Keratinocyte (primary cell): ENCODE results near the gene OPRD1. TPM values are rescaled to one million over a fixed set of nuclear protein-coding genes. Genes with fewer than 3 reads are reported as not detected.
A peak's percentile ranks its signal among the peaks of the same experiment; 100 is the strongest.
"Not testable (repeated sequence)": the region's sequence is repeated elsewhere in the genome, so short reads cannot be mapped to it uniquely, and the experiment has no call there.

Experiments
- DNase-seq: peaks from one replicate; pipeline ENCODE4 v3.0.0-alpha.2; 2011; ENCODE audit warnings: low read depth, missing footprints, low spot score
- FAIRE-seq: peaks from 2 replicates; lab custom pipeline; 2011; peaks lifted over from hg19 to GRCh38; lab: Jason Lieb, UNC
- H2AFZ ChIP-seq: 2 replicates; pipeline ENCODE4 v1.6.0; 2012; ENCODE audit warnings: low read length, control low read depth, inconsistent platforms; ENCODE audit not compliant: control insufficient read depth
- H3K27ac ChIP-seq: 2 replicates; pipeline ENCODE4 v1.5.1; 2011; ENCODE audit warnings: low read length; ENCODE audit not compliant: control insufficient read depth, insufficient read depth
- H3K27me3 ChIP-seq: 3 replicates; pipeline ENCODE4 v1.6.0; 2011; ENCODE audit warnings: low read length; ENCODE audit not compliant: control insufficient read depth, insufficient read depth; ENCODE audit errors: extremely low read depth
- H3K36me3 ChIP-seq, 2 experiments: 2 replicates in 1 of 2; 3 replicates in 1 of 2; pipeline ENCODE4 v1.5.1; 2011; ENCODE audit warnings: low read length in 2 of 2, mild to moderate bottlenecking in 1 of 2; ENCODE audit not compliant: control insufficient read depth in 2 of 2, insufficient read depth in 2 of 2; ENCODE audit errors: extremely low read depth in 1 of 2
- H3K4me1 ChIP-seq: 3 replicates; pipeline ENCODE4 v1.5.1; 2011; ENCODE audit warnings: low read length; ENCODE audit not compliant: control insufficient read depth, insufficient read depth; ENCODE audit errors: extremely low read depth
- H3K4me2 ChIP-seq: 3 replicates; pipeline ENCODE4 v1.6.0; 2011; ENCODE audit warnings: low read depth, low read length; ENCODE audit not compliant: control insufficient read depth, insufficient read depth; ENCODE audit errors: extremely low read depth
- H3K4me3 ChIP-seq, 3 experiments: fragments of 200-600 bp in 1 of 3; sonication (generic) in 1 of 3; 2 replicates in 2 of 3; 3 replicates in 1 of 3; pipeline ENCODE4 v1.5.1; 2011 to 2016; ENCODE audit warnings: low read length in 3 of 3, mild to moderate bottlenecking in 3 of 3, control low read depth in 2 of 3, inconsistent platforms in 1 of 3, low read depth in 1 of 3, mixed read lengths in 1 of 3, mixed run types in 1 of 3, moderate library complexity in 1 of 3; ENCODE audit not compliant: control insufficient read depth in 2 of 3, insufficient read depth in 2 of 3; ENCODE audit errors: extremely low read depth in 1 of 3
- H3K79me2 ChIP-seq: 2 replicates; pipeline ENCODE4 v1.6.0; 2012; ENCODE audit warnings: low read length; ENCODE audit not compliant: control insufficient read depth, insufficient read depth
- H3K9ac ChIP-seq: 3 replicates; pipeline ENCODE4 v1.6.0; 2011; ENCODE audit warnings: low read length; ENCODE audit not compliant: control insufficient read depth, insufficient read depth; ENCODE audit errors: extremely low read depth
- H3K9me1 ChIP-seq: 3 replicates; pipeline ENCODE4 v1.6.0; 2011; ENCODE audit warnings: low read length; ENCODE audit not compliant: control insufficient read depth, insufficient read depth; ENCODE audit errors: extremely low read depth
- H3K9me3 ChIP-seq: 2 replicates; pipeline ENCODE4 v1.5.1; 2012; ENCODE audit warnings: low read depth, low read length; ENCODE audit not compliant: control insufficient read depth
- H4K20me1 ChIP-seq: 3 replicates; pipeline ENCODE4 v1.6.0; 2011; ENCODE audit warnings: low read length; ENCODE audit not compliant: control insufficient read depth, insufficient read depth; ENCODE audit errors: extremely low read depth
- EZH2 ChIP-seq: IDR thresholded peaks from one replicate; pipeline ENCODE4 v1.6.1; 2012; ENCODE audit warnings: inconsistent platforms, mild to moderate bottlenecking, low read length, moderate library complexity
- dilution Hi-C: fragments of 300-500 bp; cut with MboI; formaldehyde crosslinking; loops from one replicate; pipeline ENCODE4 v1.7.0; 2020; ENCODE audit warnings: low sequenced_read_pairs; ENCODE audit not compliant: extremely low pct_ligation_motif_present
- polyA plus RNA-seq, 5 experiments: library from polyadenylated mRNA; depleted of rRNA in 3 of 5; stranded (reverse) in 3 of 5; stranded (forward) in 1 of 5; unstranded in 1 of 5; fragments of >200 nt; gene quantifications; 1 replicate in 1 of 5; 2 replicates in 3 of 5; 3 replicates in 1 of 5; pipeline versions ENCODE4 v1.2.1 to v1.2.3, GENCODE V29; 2011 to 2012; ENCODE audit warnings: missing spikeins in 2 of 5, low read depth in 1 of 5, low replicate concordance in 1 of 5
- TF ChIP-seq, protein P1 (sequence below), 3 experiments: IDR thresholded peaks in 1 of 3; conservative IDR thresholded peaks in 1 of 3; optimal IDR thresholded peaks in 1 of 3; 2 replicates in 2 of 3; 3 replicates in 1 of 3; pipeline versions ENCODE3 to v1.5.1; 2011; ENCODE audit warnings: low read length in 3 of 3, mild to moderate bottlenecking in 3 of 3, moderate library complexity in 2 of 3, control low read depth in 1 of 3, inconsistent platforms in 1 of 3; ENCODE audit not compliant: insufficient read depth in 2 of 3; ENCODE audit errors: extremely low read depth in 1 of 3

The OPRD1 gene
- polyA plus RNA-seq, 1 donor (not counting 4 experiments of a cell fraction or from before 2014, with no cell fraction given) = not detected

DNA sequence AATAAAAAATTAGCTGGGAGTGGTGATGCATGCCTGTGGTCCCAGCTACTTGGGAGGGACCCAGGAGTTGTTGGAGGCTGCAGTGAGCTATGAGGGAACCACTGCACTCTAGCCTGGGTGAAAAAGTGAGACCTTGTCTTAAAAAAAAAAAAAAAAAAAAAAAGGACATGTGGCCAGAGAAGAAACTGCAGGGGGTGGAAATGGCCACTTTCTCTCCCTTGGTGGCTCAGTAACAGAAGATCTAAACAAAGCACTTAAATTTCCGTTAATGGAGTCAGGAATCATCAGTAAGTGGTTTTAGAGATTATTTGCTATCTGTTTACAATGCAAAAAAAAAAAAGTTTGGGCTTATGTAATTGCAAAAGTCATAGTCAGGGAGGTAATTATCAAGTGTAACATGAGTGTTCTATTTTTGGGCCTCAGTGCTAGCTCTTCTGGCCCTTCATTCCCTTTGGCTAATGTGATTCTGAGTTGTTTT is 19.3 kb upstream of the OPRD1 start:
- Histone ChIP-seq H3K9ac (no peak overlapping the region), H3K4me3 (no peak overlapping the region), H3K9me3 (no peaks in the 10 kb centered on the region), H3K9me1 (no peaks in the 10 kb centered on the region), H3K27me3 (peaks cover 11% of the 10 kb centered on the region), H2AFZ (no peak overlapping the region), H3K4me1 (no peaks in the 10 kb centered on the region), H3K4me2 (no peak overlapping the region), H3K79me2 (no peaks in the 10 kb centered on the region), H3K36me3 (no peaks in the 10 kb centered on the region), H4K20me1 (no peaks in the 10 kb centered on the region), H3K27ac (no peak overlapping the region)
- DNase-seq = no peak
- no peak for FAIRE-seq
- TF ChIP-seq EZH2 = no peak
- TF ChIP-seq, protein P1, sequence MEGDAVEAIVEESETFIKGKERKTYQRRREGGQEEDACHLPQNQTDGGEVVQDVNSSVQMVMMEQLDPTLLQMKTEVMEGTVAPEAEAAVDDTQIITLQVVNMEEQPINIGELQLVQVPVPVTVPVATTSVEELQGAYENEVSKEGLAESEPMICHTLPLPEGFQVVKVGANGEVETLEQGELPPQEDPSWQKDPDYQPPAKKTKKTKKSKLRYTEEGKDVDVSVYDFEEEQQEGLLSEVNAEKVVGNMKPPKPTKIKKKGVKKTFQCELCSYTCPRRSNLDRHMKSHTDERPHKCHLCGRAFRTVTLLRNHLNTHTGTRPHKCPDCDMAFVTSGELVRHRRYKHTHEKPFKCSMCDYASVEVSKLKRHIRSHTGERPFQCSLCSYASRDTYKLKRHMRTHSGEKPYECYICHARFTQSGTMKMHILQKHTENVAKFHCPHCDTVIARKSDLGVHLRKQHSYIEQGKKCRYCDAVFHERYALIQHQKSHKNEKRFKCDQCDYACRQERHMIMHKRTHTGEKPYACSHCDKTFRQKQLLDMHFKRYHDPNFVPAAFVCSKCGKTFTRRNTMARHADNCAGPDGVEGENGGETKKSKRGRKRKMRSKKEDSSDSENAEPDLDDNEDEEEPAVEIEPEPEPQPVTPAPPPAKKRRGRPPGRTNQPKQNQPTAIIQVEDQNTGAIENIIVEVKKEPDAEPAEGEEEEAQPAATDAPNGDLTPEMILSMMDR (optimal IDR thresholded peaks at IDR 0.05 in 1 of 3, IDR thresholded peaks at IDR 0.05 in 1 of 3, conservative IDR thresholded peaks at IDR 0.05 in 1 of 3; ENCODE audit: extremely low read depth in 1 of 3, insufficient read depth in 2 of 3, low read length in 3 of 3) = peak in 1 of 3 experiments; percentile 8
- dilution Hi-C loops = loop anchor here (10.0 kb wide), 1 partner anchor 52 kb away; no protein-coding TSS in a partner anchor

DNA sequence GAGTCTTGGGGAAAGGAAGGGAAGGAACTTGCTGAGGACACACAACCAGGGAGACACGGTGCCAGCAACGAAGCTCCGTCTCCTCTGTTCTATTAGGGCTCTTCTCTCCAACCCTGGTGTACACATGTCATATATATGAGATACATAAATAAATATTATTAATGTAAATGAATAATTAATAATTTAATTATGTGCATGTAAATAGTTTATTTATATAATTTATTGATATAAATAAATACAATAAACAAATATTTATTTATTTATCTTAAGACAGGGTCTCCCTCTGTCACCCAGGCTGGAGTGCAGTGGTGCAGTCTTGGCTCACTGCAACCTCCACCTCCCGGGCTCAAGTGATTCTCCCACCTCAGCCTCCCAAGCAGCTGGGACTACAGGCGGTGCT is 17.4 kb upstream of the OPRD1 start:
- H3K4me3 ChIP-seq, H3K27ac ChIP-seq, H3K9me1 ChIP-seq, H3K79me2 ChIP-seq, H3K4me2 ChIP-seq, DNase-seq, H3K27me3 ChIP-seq, H4K20me1 ChIP-seq, H3K4me1 ChIP-seq, H2AFZ ChIP-seq, FAIRE-seq, H3K36me3 ChIP-seq, H3K9me3 ChIP-seq, H3K9ac ChIP-seq: not testable (repeated sequence)
- dilution Hi-C loops = loop anchor here (10.0 kb wide), 1 partner anchor 50 kb away; no protein-coding TSS in a partner anchor
